ENCODE data around the gene PTPA. TPM values are rescaled to one million over a fixed set of nuclear protein-coding genes. Genes with fewer than 3 reads are reported as not detected.

The PTPA gene
- total RNA-seq, 1 experiment from 2014 or later: 62.7 TPM

DNA sequence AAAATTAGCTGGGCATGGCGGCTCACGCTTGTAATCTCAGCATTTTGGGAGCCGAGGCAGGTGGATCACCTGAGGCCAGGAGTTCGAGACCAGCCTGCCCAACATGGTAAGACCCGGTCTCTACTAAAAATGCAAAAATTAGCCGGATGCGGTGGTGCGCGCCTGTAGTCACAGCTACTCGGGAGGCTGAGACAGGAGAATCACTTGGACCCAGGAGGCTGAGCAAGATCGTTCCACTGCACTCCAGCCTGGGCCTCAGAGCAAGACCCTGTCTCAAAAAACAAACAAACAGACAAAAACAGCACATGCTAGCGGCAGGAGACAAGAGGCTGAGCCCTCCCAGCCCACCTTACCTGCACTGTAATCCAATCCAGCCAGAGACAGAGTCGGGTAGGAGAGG is 31.4 kb upstream of the PTPA start:
- 0 out of 2 replicates have a peak overlapping the region, but pooled peaks have one; percentile 87 for H2AFZ ChIP-seq (ENCODE audit: low read length)
- peak overlapping the region; percentile 75 for H3K9ac ChIP-seq (ENCODE audit: low read length)

GRCh38 chr9:129080298-129080600 is 31.0 kb upstream of the PTPA start:
- Histone ChIP-seq H3K4me2 (ENCODE audit: low read depth, low read length, poor library complexity, severe bottlenecking) (peak overlapping the region; percentile 97), H3K9me3 (ENCODE audit: low read length) (no peaks in the 10 kb centered on the region), H4K20me1 (ENCODE audit: insufficient read depth, low read depth, low read length) (0 out of 2 replicates have a peak, but pooled peaks cover 9% of the 10 kb centered on the region), H3K4me3 (ENCODE audit: low read length) (peak overlapping the region; percentile 83), H3K79me2 (ENCODE audit: low read length) (peaks cover 31% of the 10 kb centered on the region), H3K9ac (ENCODE audit: low read length) (peak overlapping the region; percentile 75), H3K9me2 (replicated peaks; ENCODE audit: insufficient read depth, low read length) (no peaks in the 10 kb centered on the region), H3K27ac (ENCODE audit: low read length) (no peak overlapping the region), H3K36me3 (ENCODE audit: insufficient read depth, low read length) (no peaks in the 10 kb centered on the region), H3K27me3 (ENCODE audit: low read length) (no peaks in the 10 kb centered on the region), H2AFZ (ENCODE audit: low read length) (peak overlapping the region; percentile 87), H3K4me1 (ENCODE audit: low read length) (peaks cover 21% of the 10 kb centered on the region)
- DNase-seq: no peak

More for the DNA sequence above, 31.4 kb upstream of the PTPA start:
- Histone ChIP-seq H3K9me3 (ENCODE audit: low read length) (no peaks in the 10 kb centered on the region), H3K4me1 (ENCODE audit: low read length) (peaks cover 21% of the 10 kb centered on the region), H3K36me3 (ENCODE audit: insufficient read depth, low read length) (no peaks in the 10 kb centered on the region), H3K27ac (ENCODE audit: low read length) (no peak overlapping the region), H3K27me3 (ENCODE audit: low read length) (no peaks in the 10 kb centered on the region), H3K9me2 (replicated peaks; ENCODE audit: insufficient read depth, low read length) (no peaks in the 10 kb centered on the region), H4K20me1 (ENCODE audit: insufficient read depth, low read depth, low read length) (0 out of 2 replicates have a peak, but pooled peaks cover 9% of the 10 kb centered on the region), H3K79me2 (ENCODE audit: low read length) (peaks cover 31% of the 10 kb centered on the region), H3K4me2 (ENCODE audit: low read depth, low read length, poor library complexity, severe bottlenecking) (peak overlapping the region; percentile 97), H3K4me3 (ENCODE audit: low read length) (peak overlapping the region; percentile 83)
- DNase-seq: no peak

GRCh38 chr9:129080601-129081387 is 30.4 kb upstream of the PTPA start, which contains the start of gene DOLPP1:
TSS of gene DOLPP1 (plus strand) at chr9:129081111. CDS start at chr9:129081132, 21 bp downstream.
- DNase-seq: peak; percentile 100
- Histone ChIP-seq H2AFZ (ENCODE audit: low read length) (peak within 1 kb of the TSS; percentile 90), H3K36me3 (ENCODE audit: insufficient read depth, low read length) (no peaks in the 10 kb centered on the region), H3K79me2 (ENCODE audit: low read length) (peaks cover 31% of the 10 kb centered on the region), H4K20me1 (ENCODE audit: insufficient read depth, low read depth, low read length) (0 out of 2 replicates have a peak, but pooled peaks cover 9% of the 10 kb centered on the region), H3K27me3 (ENCODE audit: low read length) (no peaks in the 10 kb centered on the region), H3K4me3 (ENCODE audit: low read length) (peak within 1 kb of the TSS; percentile 91), H3K9me3 (ENCODE audit: low read length) (no peaks in the 10 kb centered on the region), H3K9me2 (replicated peaks; ENCODE audit: insufficient read depth, low read length) (no peaks in the 10 kb centered on the region), H3K27ac (ENCODE audit: low read length) (peak within 1 kb of the TSS; percentile 35; the same call in 1 of the 2 replicates), H3K4me1 (ENCODE audit: low read length) (peaks cover 21% of the 10 kb centered on the region), H3K9ac (ENCODE audit: low read length) (peak within 1 kb of the TSS; percentile 84), H3K4me2 (ENCODE audit: low read depth, low read length, poor library complexity, severe bottlenecking) (peak within 1 kb of the TSS; percentile 97)

GRCh38 chr9:129081388-129081904 is 29.8 kb upstream of the PTPA start:
- Histone ChIP-seq H3K79me2 (ENCODE audit: low read length) (peaks cover 31% of the 10 kb centered on the region), H3K36me3 (ENCODE audit: insufficient read depth, low read length) (no peaks in the 10 kb centered on the region), H3K27me3 (ENCODE audit: low read length) (no peaks in the 10 kb centered on the region), H3K9me3 (ENCODE audit: low read length) (no peaks in the 10 kb centered on the region), H3K4me2 (ENCODE audit: low read depth, low read length, poor library complexity, severe bottlenecking) (peak overlapping the region; percentile 69), H3K27ac (ENCODE audit: low read length) (peak overlapping the region; percentile 35; the same call in 1 of the 2 replicates), H3K9me2 (replicated peaks; ENCODE audit: insufficient read depth, low read length) (no peaks in the 10 kb centered on the region), H3K4me1 (ENCODE audit: low read length) (peaks cover 21% of the 10 kb centered on the region), H4K20me1 (ENCODE audit: insufficient read depth, low read depth, low read length) (0 out of 2 replicates have a peak, but pooled peaks cover 9% of the 10 kb centered on the region), H3K9ac (ENCODE audit: low read length) (peak overlapping the region; percentile 84), H3K4me3 (ENCODE audit: low read length) (peak overlapping the region; percentile 91), H2AFZ (ENCODE audit: low read length) (peak overlapping the region; percentile 90; the same call in 1 of the 2 replicates)
- peak; percentile 58 for DNase-seq

DNA sequence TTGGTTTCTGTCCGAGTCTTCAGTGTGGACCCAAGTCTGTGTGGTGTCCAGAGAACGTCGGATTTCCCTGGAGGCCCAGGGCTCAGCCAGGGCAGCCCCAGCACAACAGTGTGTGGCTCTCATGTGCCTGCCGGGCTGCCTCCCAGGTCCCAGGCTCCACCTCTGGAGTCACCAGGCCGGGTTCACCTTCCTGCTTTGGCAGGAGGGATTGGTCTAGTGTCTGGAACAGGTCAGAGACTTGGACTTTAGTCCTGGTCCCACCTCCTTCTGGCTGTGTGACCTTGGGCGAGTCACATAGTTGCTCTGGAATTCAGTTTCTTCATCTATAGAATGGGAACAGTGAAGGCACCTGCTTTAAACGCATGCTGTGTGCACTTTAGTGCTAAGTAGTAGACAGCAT is 27.1 kb upstream of the PTPA start:
- H3K4me1 ChIP-seq (ENCODE audit: low read length): peaks cover 21% of the 10 kb centered on the region
- H3K79me2 ChIP-seq (ENCODE audit: low read length): peaks cover 31% of the 10 kb centered on the region
- H3K9ac ChIP-seq (ENCODE audit: low read length): no peak overlapping the region
- no peak for DNase-seq
- H2AFZ ChIP-seq (ENCODE audit: low read length): no peak overlapping the region
- H4K20me1 ChIP-seq (ENCODE audit: insufficient read depth, low read depth, low read length): 0 out of 2 replicates have a peak, but pooled peaks cover 9% of the 10 kb centered on the region
- no peak overlapping the region for H3K27ac ChIP-seq (ENCODE audit: low read length)
- no peak overlapping the region for H3K4me2 ChIP-seq (ENCODE audit: low read depth, low read length, poor library complexity, severe bottlenecking)
- no peaks in the 10 kb centered on the region for H3K9me2 ChIP-seq (replicated peaks; ENCODE audit: insufficient read depth, low read length)
- H3K9me3 ChIP-seq (ENCODE audit: low read length): no peaks in the 10 kb centered on the region
- H3K4me3 ChIP-seq (ENCODE audit: low read length): no peak overlapping the region
- no peaks in the 10 kb centered on the region for H3K27me3 ChIP-seq (ENCODE audit: low read length)
- H3K36me3 ChIP-seq (ENCODE audit: insufficient read depth, low read length): no peaks in the 10 kb centered on the region; the same call in 1 of the 2 replicates

DNA sequence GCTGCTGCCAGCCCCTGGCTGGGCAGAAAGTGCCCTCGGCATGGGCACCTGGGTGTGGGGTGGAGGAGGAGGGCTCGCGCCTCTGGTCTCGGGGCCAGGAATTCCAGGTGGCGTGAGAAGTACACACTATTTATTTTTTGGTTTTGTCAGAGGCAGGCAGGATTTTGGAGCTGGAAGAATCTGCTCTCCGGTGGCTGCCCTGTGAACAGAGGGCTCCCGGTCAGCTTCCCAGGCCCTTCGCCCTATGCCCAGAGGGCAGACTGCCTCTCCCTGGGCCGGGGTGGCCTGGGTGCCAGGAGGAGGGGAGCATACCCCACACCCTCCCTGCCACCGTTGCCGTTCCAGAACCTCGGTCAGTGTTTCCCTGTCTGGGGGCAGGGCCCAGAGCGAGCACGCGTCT is 22.0 kb upstream of the PTPA start:
- H3K9ac ChIP-seq (ENCODE audit: low read length): no peak overlapping the region
- no peak overlapping the region for H3K27ac ChIP-seq (ENCODE audit: low read length)
- H3K9me2 ChIP-seq (replicated peaks; ENCODE audit: insufficient read depth, low read length): no peaks in the 10 kb centered on the region
- H2AFZ ChIP-seq (ENCODE audit: low read length): no peak overlapping the region
- H3K9me3 ChIP-seq (ENCODE audit: low read length): no peaks in the 10 kb centered on the region
- no peak for DNase-seq
- no peaks in the 10 kb centered on the region for H3K4me1 ChIP-seq (ENCODE audit: low read length)
- peaks cover 2% of the 10 kb centered on the region; the same call in 1 of the 2 replicates for H3K79me2 ChIP-seq (ENCODE audit: low read length)
- no peaks in the 10 kb centered on the region; the same call in 1 of the 2 replicates for H3K36me3 ChIP-seq (ENCODE audit: insufficient read depth, low read length)
- no peaks in the 10 kb centered on the region for H3K27me3 ChIP-seq (ENCODE audit: low read length)
- no peak overlapping the region for H3K4me3 ChIP-seq (ENCODE audit: low read length)
- H3K4me2 ChIP-seq (ENCODE audit: low read depth, low read length, poor library complexity, severe bottlenecking): no peak overlapping the region
- H4K20me1 ChIP-seq (ENCODE audit: insufficient read depth, low read depth, low read length): no peaks in the 10 kb centered on the region

- Histone ChIP-seq H3K27me3 (ENCODE audit: low read length) (no peaks in the 10 kb centered on the region), H3K79me2 (ENCODE audit: low read length) (no peaks in the 10 kb centered on the region), H3K9me3 (ENCODE audit: low read length) (no peaks in the 10 kb centered on the region), H3K4me1 (ENCODE audit: low read length) (no peaks in the 10 kb centered on the region), H3K4me2 (ENCODE audit: low read depth, low read length, poor library complexity, severe bottlenecking) (no peak overlapping the region), H3K9ac (ENCODE audit: low read length) (no peak overlapping the region), H3K9me2 (replicated peaks; ENCODE audit: insufficient read depth, low read length) (no peaks in the 10 kb centered on the region), H4K20me1 (ENCODE audit: insufficient read depth, low read depth, low read length) (no peaks in the 10 kb centered on the region), H2AFZ (ENCODE audit: low read length) (no peak overlapping the region), H3K36me3 (ENCODE audit: insufficient read depth, low read length) (no peaks in the 10 kb centered on the region), H3K27ac (ENCODE audit: low read length) (no peak overlapping the region), H3K4me3 (ENCODE audit: low read length) (no peak overlapping the region)
- no peak for DNase-seq
These were observed 17.4 kb upstream of the PTPA start for GRCh38 chr9:129093602-129094386.

All from Karpas-422 (cell line).